ENCODE data around the gene ELP1.
"Not testable (repeated sequence)": the region's sequence is repeated elsewhere in the genome, so short reads cannot be mapped to it uniquely, and the experiment has no call there.

Gene ELP1

GRCh38 chr9:108921200-108921599 is 12.7 kb downstream of the ELP1 start:
- DNase-seq, result no peak

GRCh38 chr9:108920401-108920800 is 13.5 kb downstream of the ELP1 start:
- DNase-seq, result not testable (repeated sequence)

GRCh38 chr9:108919517-108919916 is 14.4 kb downstream of the ELP1 start:
- DNase-seq, result no peak

DNA sequence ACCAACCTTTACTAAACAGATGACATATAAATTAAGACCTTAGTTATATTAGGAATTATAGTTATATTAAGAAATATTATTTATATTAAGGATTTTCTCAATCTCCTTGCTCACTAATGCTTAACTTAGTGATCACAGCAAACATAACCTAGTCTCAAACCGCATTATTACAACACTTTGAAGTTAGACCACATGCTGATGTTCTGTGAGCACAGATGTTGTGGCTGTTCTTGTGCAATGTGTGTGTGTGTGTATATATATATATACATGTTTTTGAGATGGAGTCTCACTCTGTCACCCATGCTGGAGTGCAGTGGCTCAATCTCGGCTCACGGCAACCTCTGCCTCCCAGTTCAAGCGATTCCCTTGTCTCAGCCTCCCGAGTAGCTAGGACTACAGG is 20.5 kb downstream of the ELP1 start:
- DNase-seq, result no peak

- DNase-seq, result no peak
Measured at GRCh38 chr9:108911820-108912219, 22.1 kb downstream of the ELP1 start.

DNA sequence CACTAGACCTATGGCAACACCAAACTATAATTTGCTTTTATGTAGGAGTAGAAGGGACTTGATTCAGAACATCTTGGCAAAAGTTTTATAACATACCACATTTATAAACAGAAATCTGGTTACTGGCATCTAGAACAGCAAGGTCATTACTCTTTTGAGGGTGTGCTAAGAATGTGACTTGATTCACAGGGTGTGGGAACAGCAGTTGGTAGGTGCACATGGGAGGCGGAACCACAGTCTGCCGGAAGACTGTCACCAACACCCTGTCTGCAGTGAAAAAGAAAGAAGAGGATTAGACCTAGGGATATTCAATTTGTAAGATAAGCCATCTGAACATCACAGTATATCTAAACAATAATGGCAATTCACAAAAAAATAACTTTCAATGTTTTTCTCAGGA is 23.0 kb downstream of the ELP1 start:
- no peak for DNase-seq

DNA sequence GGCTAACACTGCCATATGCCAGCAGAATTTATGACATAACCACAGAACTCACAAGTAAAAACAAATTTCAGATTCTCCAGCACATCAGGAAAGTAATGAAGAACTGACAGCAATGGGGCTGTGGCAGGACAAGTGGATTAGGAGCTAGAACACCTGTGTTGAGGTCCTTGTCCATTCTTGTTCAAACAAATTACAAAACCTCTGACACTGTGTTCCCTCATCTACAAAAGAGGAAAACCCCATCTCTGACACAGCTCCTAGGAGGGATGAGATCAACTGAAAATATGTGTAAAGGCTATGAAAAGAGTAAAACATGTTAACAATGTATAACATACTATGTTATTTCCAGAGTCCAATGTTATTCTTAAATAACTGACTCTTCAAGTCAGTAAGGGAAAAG is 23.5 kb downstream of the ELP1 start:
- DNase-seq, result no peak

GRCh38 chr9:108905494-108905893 is 28.4 kb downstream of the ELP1 start:
- no peak for DNase-seq

DNA sequence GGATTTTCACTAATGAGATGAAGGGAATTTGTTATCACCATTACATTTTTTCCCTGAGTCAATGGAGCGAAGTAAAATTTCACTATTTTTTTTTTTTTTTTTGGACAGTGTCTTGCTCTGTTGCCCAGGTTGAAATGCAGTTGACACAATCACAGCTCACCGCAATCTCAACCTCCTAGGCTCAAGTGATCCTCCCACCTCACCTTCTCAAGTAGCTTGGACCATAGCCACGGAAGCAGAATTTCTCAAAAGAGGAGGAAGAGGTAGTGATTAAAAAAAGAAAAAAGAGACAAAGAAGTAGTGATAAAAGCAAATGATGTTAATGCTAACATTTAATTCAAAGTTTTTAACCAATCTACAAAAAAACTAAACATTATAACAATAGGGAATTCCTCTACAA is 29.8 kb downstream of the ELP1 start:
- DNase-seq, result no peak

GRCh38 chr9:108903420-108904103 is 30.4 kb downstream of the ELP1 start:
- DNase-seq, result no peak

- no peak for DNase-seq
Measured at GRCh38 chr9:108900176-108900575, 33.7 kb downstream of the ELP1 start.

- DNase-seq, result not testable (repeated sequence)
Measured at GRCh38 chr9:108899023-108899695, 34.8 kb downstream of the ELP1 start.

DNA sequence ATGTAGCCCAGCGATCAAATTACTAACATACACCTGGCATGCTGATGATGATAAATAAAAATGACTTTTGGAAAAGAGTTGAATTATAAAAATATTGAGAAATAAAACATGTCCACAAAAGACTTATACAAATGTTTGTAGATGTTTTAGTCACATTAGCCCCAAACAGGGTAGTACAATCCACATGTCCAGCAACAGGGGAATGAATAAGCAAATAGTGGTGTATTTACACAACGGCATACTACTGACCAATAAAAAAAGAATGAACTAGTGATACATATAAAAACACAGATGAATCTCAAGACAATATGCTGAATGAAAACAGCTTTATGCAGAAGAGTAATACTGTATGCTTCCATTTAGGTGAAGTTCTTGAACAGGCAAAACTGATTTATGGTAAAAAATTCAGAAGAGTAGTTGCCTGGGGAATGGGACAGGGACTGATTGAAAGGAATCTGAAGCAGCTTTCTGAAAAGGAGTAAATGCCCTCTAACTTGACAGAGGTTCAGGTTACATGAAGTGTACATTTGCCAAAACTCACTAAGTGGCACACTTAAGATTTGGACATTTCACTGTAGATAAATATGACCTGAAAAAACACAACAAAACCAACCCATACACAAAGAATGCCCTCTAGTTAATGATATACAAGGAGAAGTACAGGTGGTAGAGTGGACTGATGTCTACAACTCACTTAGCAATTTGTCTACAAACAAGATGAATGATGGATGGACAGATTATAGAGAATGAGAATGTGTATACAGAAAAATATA is 36.4 kb downstream of the ELP1 start:
- no peak for DNase-seq

DNA sequence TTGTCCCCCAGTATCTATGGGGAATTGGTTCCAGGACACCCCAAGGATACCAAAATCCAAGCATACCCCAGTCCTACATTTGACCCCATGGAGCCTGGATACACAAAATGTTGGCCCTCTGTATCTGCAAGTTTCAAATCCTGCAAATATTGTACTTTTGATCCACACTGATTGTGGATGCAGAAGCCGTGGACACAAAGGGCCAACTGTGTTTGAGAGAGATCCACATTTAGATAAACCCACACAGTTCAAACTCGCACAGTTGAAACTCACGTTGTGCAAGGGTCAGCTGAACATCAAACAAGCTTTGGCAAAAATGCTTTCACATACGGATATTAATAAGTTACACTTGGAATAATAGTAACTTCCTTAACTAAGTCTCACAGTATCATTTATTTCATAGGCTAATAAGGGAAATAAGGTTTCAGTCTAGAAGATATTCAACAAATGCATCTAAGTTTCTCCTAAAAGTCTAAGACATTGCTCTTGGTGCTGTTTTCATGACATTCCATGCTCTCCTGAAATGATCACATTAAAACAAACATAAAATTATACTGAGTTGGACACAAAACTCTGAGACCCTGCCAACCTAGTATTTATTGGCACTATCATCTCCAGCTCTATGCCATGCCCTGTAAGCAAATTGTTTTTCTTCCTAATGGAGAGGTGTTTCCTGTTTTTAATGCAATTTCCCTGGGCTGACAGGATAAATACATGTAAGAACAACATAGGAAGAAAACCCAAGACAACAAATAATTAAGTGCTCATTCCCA is 39.5 kb downstream of the ELP1 start:
- no peak for DNase-seq

GRCh38 chr9:108889649-108890067 is 44.3 kb downstream of the ELP1 start:
- no peak for DNase-seq

DNA sequence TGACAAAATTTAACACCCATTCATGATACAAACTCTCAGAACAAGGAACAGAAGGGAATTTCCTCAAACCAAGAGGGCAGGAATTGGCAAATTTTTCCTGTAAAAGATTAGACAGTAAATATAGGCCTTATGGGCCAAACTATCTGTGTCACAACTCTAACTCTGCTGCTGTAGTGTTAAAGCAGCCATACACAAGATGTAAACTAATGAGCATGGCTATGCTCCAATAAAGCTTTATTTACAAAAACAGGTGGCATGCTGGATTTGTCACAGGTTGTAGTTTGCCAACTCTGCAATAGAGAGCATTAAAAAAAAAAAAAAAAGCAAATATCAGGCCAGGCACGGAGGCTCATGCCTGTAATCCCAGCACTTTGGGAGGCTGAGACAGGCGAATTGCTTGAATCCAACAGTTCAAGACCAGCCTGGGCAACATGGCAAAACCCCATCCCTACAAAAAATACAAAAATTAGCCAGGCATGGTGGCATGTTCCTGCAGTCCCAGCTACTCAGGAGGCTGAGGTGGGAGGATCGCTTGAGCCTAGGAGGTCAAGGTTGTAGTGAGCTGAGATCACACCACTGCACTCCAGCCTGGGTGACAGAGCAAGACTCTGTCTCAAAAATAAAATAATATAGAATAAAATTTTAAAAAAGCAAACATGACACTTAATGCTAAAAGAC is 47.2 kb downstream of the ELP1 start:
- not testable (repeated sequence) for DNase-seq

DNA sequence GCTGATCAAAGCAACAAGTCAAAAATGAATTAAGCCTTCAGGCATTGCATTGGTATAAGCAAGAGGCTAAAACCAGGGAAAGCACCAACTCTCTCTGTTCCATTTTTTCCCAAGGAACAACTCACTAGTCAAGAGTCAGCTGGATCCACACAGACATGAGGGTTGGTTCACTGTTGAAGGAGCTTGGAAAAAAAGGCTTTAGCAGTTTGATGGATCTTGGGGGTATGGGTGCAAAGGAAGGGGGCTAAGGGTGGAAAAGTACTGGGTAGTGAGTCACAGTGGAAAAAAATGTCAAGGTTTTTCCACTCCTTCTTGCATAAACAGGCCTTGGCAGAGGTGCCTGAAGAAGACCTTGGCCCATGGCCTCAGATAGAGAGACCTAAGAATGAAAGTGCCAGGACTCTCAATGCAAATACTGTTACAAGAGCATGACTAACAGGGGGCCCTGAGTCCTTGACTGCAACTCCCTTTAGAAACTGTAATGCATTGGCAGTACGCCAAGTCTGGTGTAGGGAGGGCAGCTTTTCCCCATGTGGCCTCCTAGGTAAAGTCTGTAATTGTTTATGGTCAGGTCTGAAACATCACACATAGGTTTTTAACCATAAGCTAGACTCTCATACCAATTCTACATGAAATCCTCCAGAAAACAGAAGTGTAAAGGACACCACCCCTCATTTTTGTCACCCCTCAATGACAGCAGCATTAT is 48.1 kb downstream of the ELP1 start:
- peak in 1 of 2 experiments; percentile 43 for DNase-seq

DNA sequence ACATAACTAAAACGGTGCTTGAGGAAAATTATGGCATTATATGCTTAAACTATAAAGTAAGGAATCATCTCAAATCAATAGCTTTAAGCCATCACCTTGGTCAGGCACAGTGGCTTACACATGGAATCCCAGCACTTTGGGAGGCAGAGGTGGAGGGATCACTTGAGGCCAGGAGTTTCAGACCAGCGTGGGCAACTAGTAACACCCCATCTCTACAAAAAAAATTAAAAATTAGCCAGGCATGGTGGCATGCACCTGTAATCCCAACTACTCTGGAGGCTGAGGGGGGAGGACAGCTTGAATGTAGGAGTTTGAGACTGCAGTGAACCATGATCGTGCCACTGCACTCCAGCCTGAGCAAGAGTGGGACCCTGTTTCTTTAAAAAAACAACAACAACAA is 49.2 kb downstream of the ELP1 start:
- no peak for DNase-seq

GRCh38 chr9:108883085-108883484 is 50.8 kb downstream of the ELP1 start:
- no peak for DNase-seq

- DNase-seq, result no peak
Measured at GRCh38 chr9:108882052-108882888, 51.7 kb downstream of the ELP1 start.

GRCh38 chr9:108880738-108881316 is 53.1 kb downstream of the ELP1 start:
- DNase-seq, result no peak

All from NCI-H526 (cell line).